Neural progenitor cell (in vitro differentiated cells): ENCODE measurements around the gene ELMO1.

Experiments used
- EZH2 ChIP-seq: fragments of 200-600 bp; sonication (generic); IDR thresholded peaks from 2 replicates; pipeline ENCODE4 v1.6.1; 2017; ENCODE audit warnings: antibody characterized with exemption, mild to moderate bottlenecking, moderate library complexity
- EZH2phosphoT487 ChIP-seq: fragments of 200-600 bp; sonication (generic); IDR thresholded peaks from 2 replicates; pipeline ENCODE4 v1.6.1; 2017; ENCODE audit warnings: antibody characterized with exemption

DNA sequence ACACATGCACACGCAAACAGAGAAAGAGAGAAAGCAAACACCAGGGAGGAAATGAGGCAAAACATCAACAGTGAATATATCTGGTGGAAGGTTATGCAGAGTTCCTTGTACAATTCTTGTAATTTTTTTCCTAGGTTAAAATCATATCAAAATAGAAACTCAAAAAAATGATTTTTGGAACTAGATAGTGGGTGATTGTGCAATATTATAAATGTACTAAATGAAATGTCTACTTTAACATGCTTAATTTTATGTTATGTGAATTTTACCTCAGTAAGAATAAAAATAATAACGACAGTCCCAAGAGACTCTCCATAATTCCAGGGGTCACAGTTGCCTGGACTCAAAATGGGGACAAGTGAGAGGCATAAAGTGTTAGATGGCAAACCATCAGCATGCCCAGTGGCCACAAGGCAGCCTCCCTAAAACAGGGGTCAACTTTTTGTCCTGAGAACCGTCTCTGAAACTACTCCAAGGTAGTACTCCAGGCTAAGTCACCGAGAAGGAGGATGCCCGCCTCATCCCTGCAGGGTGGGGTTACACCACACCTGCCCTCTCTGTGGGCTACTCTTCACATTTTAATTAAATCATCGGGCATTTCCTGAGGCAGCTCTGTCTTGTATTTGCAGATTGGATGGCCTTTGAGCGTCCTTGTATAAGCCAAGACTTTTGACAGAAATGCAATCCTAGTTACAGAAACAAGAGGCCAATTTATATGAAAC lies 267.7 kb downstream of the ELMO1 start:
- no peak for TF ChIP-seq EZH2
- no peak for TF ChIP-seq EZH2phosphoT487
